8988T (cell line): ENCODE data around the gene KCNK1.
"Not testable (repeated sequence)": the region's sequence is repeated elsewhere in the genome, so short reads cannot be mapped to it uniquely, and the experiment has no call there.

Source experiments
- DNase-seq: peaks from one replicate; pipeline ENCODE4 v3.0.0; 2011

Gene KCNK1

GRCh38 chr1:233670363-233670762 is 56.5 kb downstream of the KCNK1 start:
- not testable (repeated sequence) for DNase-seq

- no peak for DNase-seq
Observed at GRCh38 chr1:233671286-233671685, 57.4 kb downstream of the KCNK1 start.

- no peak for DNase-seq
Observed at GRCh38 chr1:233672732-233673131, 58.8 kb downstream of the KCNK1 start.

- DNase-seq = no peak
Observed at GRCh38 chr1:233673261-233673946, 59.5 kb downstream of the KCNK1 start.

- no peak for DNase-seq
Observed at GRCh38 chr1:233673947-233674431, 60.1 kb downstream of the KCNK1 start.

GRCh38 chr1:233675446-233675845 is 61.5 kb downstream of the KCNK1 start:
- no peak for DNase-seq

- DNase-seq = no peak
Observed at GRCh38 chr1:233675893-233676292, 62.0 kb downstream of the KCNK1 start.

- DNase-seq = no peak
Observed at GRCh38 chr1:233677690-233678354, 63.9 kb downstream of the KCNK1 start.

- no peak for DNase-seq
Observed at GRCh38 chr1:233679030-233679429, 65.1 kb downstream of the KCNK1 start.

GRCh38 chr1:233679591-233680373 is 65.9 kb downstream of the KCNK1 start:
- no peak for DNase-seq

- no peak for DNase-seq
Observed at GRCh38 chr1:233681285-233681684, 67.4 kb downstream of the KCNK1 start.

- not testable (repeated sequence) for DNase-seq
Observed at GRCh38 chr1:233686653-233687052, 72.7 kb downstream of the KCNK1 start.

GRCh38 chr1:233689017-233689747 is 75.3 kb downstream of the KCNK1 start:
- DNase-seq = no peak

GRCh38 chr1:233689748-233690254 is 75.9 kb downstream of the KCNK1 start:
- DNase-seq = no peak

- DNase-seq = no peak
Observed at GRCh38 chr1:233695901-233696300, 82.0 kb downstream of the KCNK1 start.

- no peak for DNase-seq
Observed at GRCh38 chr1:233700338-233700737, 86.4 kb downstream of the KCNK1 start.

- no peak for DNase-seq
Observed at GRCh38 chr1:233704170-233704897, 90.4 kb downstream of the KCNK1 start.

- no peak for DNase-seq
Observed at GRCh38 chr1:233704898-233705723, 91.2 kb downstream of the KCNK1 start.

GRCh38 chr1:233707153-233707879 is 93.4 kb downstream of the KCNK1 start:
- no peak for DNase-seq
